GM06990 (cell line): ENCODE results near the gene ZFP1.

Source experiments
- DNase-seq: peaks from one replicate; pipeline ENCODE4 v3.0.0-alpha.2; 2011; ENCODE audit not compliant: insufficient read length; ENCODE audit errors: extremely low read depth
- H3K27me3 ChIP-seq: replicated peaks from 2 replicates; pipeline ENCODE4 v1.6.0; 2011; ENCODE audit warnings: low read length; ENCODE audit not compliant: control insufficient read depth, insufficient read depth
- H3K36me3 ChIP-seq: 2 replicates; pipeline ENCODE4 v1.5.1; 2011; ENCODE audit warnings: low read length; ENCODE audit not compliant: control insufficient read depth, insufficient read depth
- H3K4me3 ChIP-seq: replicated peaks from 2 replicates; pipeline ENCODE4 v1.5.1; 2011; ENCODE audit warnings: low read depth, mild to moderate bottlenecking, control low read depth, low read length
- TF ChIP-seq, protein P1 (sequence below): IDR thresholded peaks from 2 replicates; pipeline ENCODE4 v1.5.1; 2011; ENCODE audit warnings: low read length, control low read depth, mild to moderate bottlenecking, inconsistent platforms; ENCODE audit not compliant: insufficient read depth, poor library complexity, severe bottlenecking

Gene ZFP1

DNA sequence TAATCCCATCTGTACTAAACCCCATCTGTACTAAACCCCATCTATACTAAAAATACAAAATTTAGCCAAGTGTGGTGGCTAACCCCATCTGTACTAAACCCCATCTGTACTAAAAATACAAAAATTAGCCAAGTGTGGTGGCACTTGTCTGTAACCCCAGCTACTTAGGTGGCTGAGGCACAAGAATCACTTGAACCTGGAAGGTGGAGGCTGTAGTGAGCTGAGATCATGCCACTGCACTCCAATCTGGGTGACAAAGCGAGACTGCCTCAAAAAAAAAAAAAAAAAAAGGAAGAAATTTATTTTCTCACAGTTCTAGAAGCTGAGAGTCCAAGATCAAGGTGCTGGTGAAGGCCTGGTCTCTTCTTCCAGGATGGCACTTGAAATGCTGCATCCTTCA is 12.1 kb downstream of the ZFP1 start:
- TF ChIP-seq, protein P1, sequence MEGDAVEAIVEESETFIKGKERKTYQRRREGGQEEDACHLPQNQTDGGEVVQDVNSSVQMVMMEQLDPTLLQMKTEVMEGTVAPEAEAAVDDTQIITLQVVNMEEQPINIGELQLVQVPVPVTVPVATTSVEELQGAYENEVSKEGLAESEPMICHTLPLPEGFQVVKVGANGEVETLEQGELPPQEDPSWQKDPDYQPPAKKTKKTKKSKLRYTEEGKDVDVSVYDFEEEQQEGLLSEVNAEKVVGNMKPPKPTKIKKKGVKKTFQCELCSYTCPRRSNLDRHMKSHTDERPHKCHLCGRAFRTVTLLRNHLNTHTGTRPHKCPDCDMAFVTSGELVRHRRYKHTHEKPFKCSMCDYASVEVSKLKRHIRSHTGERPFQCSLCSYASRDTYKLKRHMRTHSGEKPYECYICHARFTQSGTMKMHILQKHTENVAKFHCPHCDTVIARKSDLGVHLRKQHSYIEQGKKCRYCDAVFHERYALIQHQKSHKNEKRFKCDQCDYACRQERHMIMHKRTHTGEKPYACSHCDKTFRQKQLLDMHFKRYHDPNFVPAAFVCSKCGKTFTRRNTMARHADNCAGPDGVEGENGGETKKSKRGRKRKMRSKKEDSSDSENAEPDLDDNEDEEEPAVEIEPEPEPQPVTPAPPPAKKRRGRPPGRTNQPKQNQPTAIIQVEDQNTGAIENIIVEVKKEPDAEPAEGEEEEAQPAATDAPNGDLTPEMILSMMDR, result no peak
- Histone ChIP-seq H3K36me3 (no peaks in the 10 kb centered on the region; the same call in 1 of the 2 replicates), H3K27me3 (no peaks in the 10 kb centered on the region)

DNA sequence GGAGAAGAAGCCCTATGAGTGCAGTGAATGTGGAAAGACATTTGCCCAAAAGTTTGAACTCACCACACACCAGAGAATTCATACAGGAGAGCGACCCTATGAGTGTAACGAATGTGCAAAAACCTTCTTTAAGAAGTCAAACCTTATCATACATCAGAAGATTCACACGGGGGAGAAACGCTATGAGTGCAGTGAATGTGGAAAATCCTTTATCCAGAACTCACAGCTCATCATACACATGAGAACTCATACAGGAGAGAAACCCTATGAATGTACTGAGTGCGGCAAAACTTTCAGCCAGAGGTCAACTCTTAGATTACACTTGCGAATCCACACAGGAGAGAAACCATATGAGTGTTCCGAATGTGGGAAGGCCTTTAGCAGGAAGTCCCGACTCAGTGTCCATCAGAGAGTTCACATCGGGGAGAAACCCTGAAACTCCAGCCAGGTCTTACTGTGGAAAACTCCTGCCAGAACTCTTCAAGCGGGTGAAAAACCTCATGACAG is 21.6 kb downstream of the ZFP1 start:
- no peak for DNase-seq
- H3K27me3 ChIP-seq, result no peaks in the 10 kb centered on the region
- TF ChIP-seq, protein P1, result no peak
- peaks cover 7% of the 10 kb centered on the region for H3K36me3 ChIP-seq
- no peak overlapping the region for H3K4me3 ChIP-seq

More for the DNA sequence above, 12.1 kb downstream of the ZFP1 start:
- no peak for DNase-seq
- no peak overlapping the region for H3K4me3 ChIP-seq

DNA sequence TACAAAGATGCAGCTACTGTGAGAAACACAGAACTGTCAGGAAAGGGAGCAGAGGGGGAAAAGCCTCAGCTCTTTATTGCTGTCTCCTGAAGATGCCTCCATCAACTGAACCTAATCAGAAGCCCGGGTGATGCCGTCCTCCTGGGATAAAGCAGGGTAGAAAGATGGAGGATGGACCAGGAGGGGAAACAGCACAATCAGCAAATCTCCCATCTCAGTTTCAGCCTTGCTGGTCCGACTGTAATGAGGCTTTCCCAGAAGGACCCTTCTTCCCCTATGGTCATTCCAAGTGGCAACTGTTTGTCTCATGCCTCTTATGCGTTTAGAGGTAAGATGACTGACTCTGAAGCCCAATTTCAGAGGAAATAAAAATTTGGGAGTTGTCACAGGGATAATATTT is 24.3 kb downstream of the ZFP1 start:
- Histone ChIP-seq H3K36me3 (peaks cover 5% of the 10 kb centered on the region), H3K4me3 (no peak overlapping the region), H3K27me3 (no peaks in the 10 kb centered on the region)
- DNase-seq, result no peak
- TF ChIP-seq, protein P1, result no peak

DNA sequence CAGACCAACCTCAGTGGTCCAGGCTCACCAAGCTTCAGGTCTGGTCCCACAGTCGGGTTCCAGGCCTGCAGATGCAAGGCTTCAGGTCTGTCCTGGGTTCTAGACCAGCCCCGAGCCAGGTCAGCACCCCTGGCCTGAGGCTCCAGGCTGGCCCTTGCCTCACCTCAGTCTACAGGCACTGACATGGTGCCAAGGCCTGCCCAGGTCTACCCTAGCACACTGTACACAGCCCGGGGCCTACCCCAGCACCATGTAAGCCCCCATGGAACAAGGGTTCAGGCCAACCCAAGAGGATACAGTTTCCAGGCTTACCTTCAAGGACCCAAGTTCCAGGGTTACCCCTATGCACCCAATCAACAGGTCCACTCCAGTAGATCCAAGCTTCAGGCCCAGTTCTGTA is 26.8 kb downstream of the ZFP1 start:
- no peak overlapping the region for H3K4me3 ChIP-seq
- DNase-seq, result no peak
- TF ChIP-seq, protein P1, result no peak
- H3K27me3 ChIP-seq, result no peaks in the 10 kb centered on the region
- no peaks in the 10 kb centered on the region; the same call in 1 of the 2 replicates for H3K36me3 ChIP-seq

DNA sequence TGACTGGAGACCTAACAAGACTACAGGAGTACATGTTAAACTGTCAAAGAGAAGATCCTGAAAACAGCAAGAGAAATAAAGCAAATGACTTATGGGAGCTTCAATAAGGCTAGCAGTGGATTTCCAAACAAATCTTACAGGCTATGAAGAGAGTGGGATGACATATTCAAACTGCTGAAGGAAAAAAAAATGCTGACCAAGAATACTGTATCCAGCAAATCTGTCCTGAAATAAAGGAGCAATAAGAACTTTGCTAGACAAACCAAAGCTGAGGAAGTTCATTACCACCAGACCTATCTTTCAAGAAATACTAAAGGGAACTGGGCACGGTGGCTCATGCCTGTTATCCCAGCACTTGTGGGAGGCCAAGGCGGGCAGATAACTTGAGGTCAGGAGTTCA is 28.6 kb downstream of the ZFP1 start:
- TF ChIP-seq, protein P1, result no peak
- DNase-seq, result no peak
- no peaks in the 10 kb centered on the region for H3K27me3 ChIP-seq
- H3K4me3 ChIP-seq, result no peak overlapping the region
- H3K36me3 ChIP-seq, result no peaks in the 10 kb centered on the region

DNA sequence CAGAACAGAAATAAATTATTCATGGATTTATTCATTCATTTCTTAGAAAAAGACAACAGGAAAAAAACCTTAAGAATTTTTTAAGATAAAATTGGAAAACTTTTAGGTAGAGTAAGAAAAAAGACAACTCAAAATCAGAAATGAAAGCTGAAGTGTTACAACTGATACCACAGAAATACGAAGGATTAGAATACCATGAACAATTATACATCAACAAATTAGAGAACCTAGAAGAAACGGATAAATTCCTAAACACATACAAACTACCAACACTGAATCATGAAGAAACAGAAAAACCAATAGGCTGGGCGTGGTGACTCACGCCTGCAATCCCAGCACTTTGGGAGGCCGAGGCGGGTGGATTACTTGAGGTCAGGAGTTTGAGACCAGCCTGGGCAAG is 30.9 kb downstream of the ZFP1 start:
- no peaks in the 10 kb centered on the region for H3K36me3 ChIP-seq
- no peak overlapping the region for H3K4me3 ChIP-seq
- H3K27me3 ChIP-seq, result no peaks in the 10 kb centered on the region
- peak; percentile 37 for DNase-seq
- TF ChIP-seq, protein P1, result no peak
